K562 (cell line): ENCODE measurements around the gene UPF2. TPM values are rescaled to one million over a fixed set of nuclear protein-coding genes. Genes with fewer than 3 reads are reported as not detected.

Source experiments
- ARHGAP35 ChIP-seq: fragments of 450-650 bp; IDR thresholded peaks from 2 replicates; pipeline ENCODE4 v1.6.1; 2018; ENCODE audit not compliant: partially characterized antibody
- BRF1 ChIP-seq: IDR thresholded peaks from 3 replicates; pipeline ENCODE4 v1.6.1; 2011; ENCODE audit warnings: borderline replicate concordance, mild to moderate bottlenecking; ENCODE audit not compliant: insufficient read length; ENCODE audit errors: extremely low read depth
- CBX8 ChIP-seq: fragments of 200-600 bp; sonication (generic); IDR thresholded peaks from 2 replicates; pipeline ENCODE4 v1.6.1; 2012; ENCODE audit warnings: borderline replicate concordance, mixed run types, low read depth, mild to moderate bottlenecking, moderate library complexity, mixed read lengths, low read length, control low read depth, inconsistent platforms; ENCODE audit not compliant: poor library complexity, severe bottlenecking; ENCODE audit errors: extremely low read depth
- CSDE1 ChIP-seq, 2 experiments: fragments of 450-650 bp; IDR thresholded peaks; 2 replicates each; pipeline ENCODE4 v1.6.1; 2016; ENCODE audit warnings: mild to moderate bottlenecking in 1 of 2
- CTBP1 ChIP-seq: fragments of 450-650 bp; IDR thresholded peaks from 2 replicates; pipeline ENCODE4 v1.6.1; 2016; ENCODE audit warnings: borderline replicate concordance
- DPF2 ChIP-seq: fragments of 450-650 bp; IDR thresholded peaks from 2 replicates; pipeline ENCODE4 v1.6.1; 2016
- FOXA3 ChIP-seq, 2 experiments: fragments of 450-650 bp in 1 of 2; sonication (generic) in 1 of 2; formaldehyde crosslinking; IDR thresholded peaks in 1 of 2; conservative IDR thresholded peaks in 1 of 2; 2 replicates each; pipeline versions ENCODE4 v1.4.0 to v1.8.0; 2020 to 2022; ENCODE audit warnings: mild to moderate bottlenecking in 2 of 2, missing genetic modification reagents in 1 of 2
- ILF3 ChIP-seq: fragments of 450-650 bp; IDR thresholded peaks from 2 replicates; pipeline ENCODE4 v1.6.1; 2018; ENCODE audit warnings: antibody characterized with exemption, mild to moderate bottlenecking, moderate library complexity, borderline replicate concordance
- KLF10 ChIP-seq: fragments of 250-450 bp; sonication (Bioruptor Pico); IDR thresholded peaks from 2 replicates; pipeline ENCODE4 v1.6.1; 2021; ENCODE audit warnings: matching md5 sums
- KLF16 ChIP-seq: IDR thresholded peaks from 2 replicates; pipeline ENCODE4 v1.6.1; 2016; ENCODE audit warnings: antibody characterized with exemption
- MBD2 ChIP-seq: sonication (generic); IDR thresholded peaks from 2 replicates; pipeline ENCODE4 v1.6.1; 2016; ENCODE audit warnings: low read depth, borderline replicate concordance
- RB1 ChIP-seq: fragments of 450-650 bp; IDR thresholded peaks from 2 replicates; pipeline ENCODE4 v1.6.1; 2017; ENCODE audit warnings: low read depth, mild to moderate bottlenecking
- RBM25 ChIP-seq: fragments of 200-400 bp; formaldehyde crosslinking; IDR thresholded peaks from 2 replicates; pipeline ENCODE4 v1.6.1; 2018; ENCODE audit warnings: low read length, low read depth, moderate library complexity; ENCODE audit not compliant: severe bottlenecking
- SLC30A9 ChIP-seq: fragments of 250-450 bp; sonication (Bioruptor Pico); IDR thresholded peaks from 2 replicates; pipeline ENCODE4 v1.8.0; 2022; ENCODE audit warnings: mild to moderate bottlenecking, moderate library complexity
- SMARCA4 ChIP-seq: fragments of 450-650 bp; IDR thresholded peaks from 2 replicates; pipeline ENCODE4 v1.6.1; 2016
- SMARCB1 ChIP-seq: IDR thresholded peaks from 2 replicates; pipeline ENCODE4 v1.6.1; 2011; ENCODE audit warnings: improper control_type of control experiment, low read depth; ENCODE audit not compliant: insufficient read length
- STAT5A ChIP-seq: IDR thresholded peaks from 2 replicates; pipeline ENCODE4 v1.6.1; 2012; ENCODE audit warnings: low read length, inconsistent platforms, borderline replicate concordance
- TEAD1 ChIP-seq, 2 experiments: fragments of 450-650 bp in 1 of 2; sonication (generic) in 1 of 2; formaldehyde crosslinking; IDR thresholded peaks; 2 replicates each; pipeline versions ENCODE4 v1.4.0 to v1.8.0; 2020 to 2022; ENCODE audit warnings: mild to moderate bottlenecking in 2 of 2, missing genetic modification reagents in 1 of 2
- ZKSCAN8 ChIP-seq: fragments of 200-800 bp; sonication (Bioruptor generic); IDR thresholded peaks from 2 replicates; pipeline ENCODE4 v1.6.1; 2016; ENCODE audit warnings: missing genetic modification characterization, missing compliant biosample characterization
- ZNF121 ChIP-seq: sonication (generic); formaldehyde crosslinking; conservative IDR thresholded peaks from 2 replicates; pipeline ENCODE4 v1.8.0; 2022; ENCODE audit warnings: missing genetic modification reagents
- ZNF239 ChIP-seq: fragments of 250-450 bp; sonication (Bioruptor Pico); IDR thresholded peaks from 2 replicates; pipeline ENCODE4 v1.4.0; 2020; ENCODE audit warnings: mild to moderate bottlenecking
- polyA plus RNA-seq, 8 experiments: library from polyadenylated mRNA; depleted of rRNA in 4 of 8; stranded (reverse) in 5 of 8; unstranded in 3 of 8; fragments of >200 nt; fragmentation: Nextera tagmentation in 2 of 8; fragmentation: Illumina TruSeq in 1 of 8; extraction: Ambion mirVana in 2 of 8; extraction: Trizol in 1 of 8; gene quantifications; 2 replicates each; pipeline versions ENCODE4 v1.2.1 to v1.2.3, GENCODE V29; 2011 to 2014; ENCODE audit warnings: inconsistent platforms in 1 of 8, missing spikeins in 1 of 8
- total RNA-seq, 7 experiments: library from RNA; depleted of rRNA in 6 of 7; stranded (reverse); fragments of >200 nt in 6 of 7; fragmentation: Illumina TruSeq in 2 of 7; extraction: Trizol in 2 of 7; gene quantifications; 2 replicates each; pipeline versions ENCODE4 v1.2.1 to v1.2.3, GENCODE V29; 2011 to 2021; ENCODE audit warnings: low replicate concordance in 1 of 7
- TF ChIP-seq, protein P1 (sequence below): fragments of 250-450 bp; sonication (Bioruptor Pico); IDR thresholded peaks from 2 replicates; pipeline ENCODE4 v1.5.0; 2022; ENCODE audit warnings: mild to moderate bottlenecking
- TF ChIP-seq, protein P2 (sequence below): sonication (generic); formaldehyde crosslinking; IDR thresholded peaks from 2 replicates; pipeline ENCODE4 v1.8.1; 2023; ENCODE audit warnings: mild to moderate bottlenecking, missing genetic modification reagents
- TF ChIP-seq, protein P3 (sequence below): fragments of 450-650 bp; IDR thresholded peaks from one replicate; pipeline ENCODE4 v1.6.1; 2018; ENCODE audit warnings: mild to moderate bottlenecking, moderate library complexity; ENCODE audit not compliant: partially characterized antibody
- TF ChIP-seq, protein P4 (sequence below): fragments of 250-450 bp; sonication (Bioruptor Pico); IDR thresholded peaks from 2 replicates; pipeline ENCODE4 v1.8.0; 2021; ENCODE audit warnings: moderate library complexity, mild to moderate bottlenecking, inconsistent platforms

Gene UPF2
- total and polyA plus RNA-seq, 9 of the 15 experiments (the other 6 are each of a cell fraction or from before 2014, with no cell fraction given), result 13.9 to 37.7 (median 23.7) TPM

DNA sequence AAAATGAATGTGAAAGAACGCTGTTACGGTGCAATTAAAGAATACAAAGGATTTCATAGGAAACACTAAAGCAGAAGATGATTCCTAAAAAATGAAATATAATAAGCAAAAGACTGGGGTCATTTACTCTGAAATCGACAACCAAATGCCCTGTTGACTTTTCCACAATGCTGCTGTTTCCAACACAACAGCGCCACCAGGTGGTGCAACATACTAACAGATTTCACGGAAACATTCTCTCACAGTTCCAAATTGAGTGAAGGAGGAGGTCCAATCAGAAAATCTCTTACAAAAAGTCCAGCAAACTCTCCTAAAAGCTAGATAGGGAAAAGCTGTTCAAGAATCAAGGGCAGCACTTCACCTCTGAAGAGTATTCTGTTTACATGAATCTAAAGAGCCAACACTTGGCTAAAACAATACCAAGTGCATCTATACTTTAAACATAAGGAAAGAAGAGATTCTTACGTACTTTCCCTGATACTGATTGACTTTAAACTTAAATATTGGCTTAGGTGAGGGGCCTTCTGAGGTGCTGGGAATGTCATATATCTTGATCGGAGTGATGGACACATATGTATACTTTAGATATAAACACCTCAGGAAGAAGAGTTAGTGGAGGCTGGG is 55.9 kb downstream of the UPF2 start (continued):
- TF ChIP-seq, protein P1, sequence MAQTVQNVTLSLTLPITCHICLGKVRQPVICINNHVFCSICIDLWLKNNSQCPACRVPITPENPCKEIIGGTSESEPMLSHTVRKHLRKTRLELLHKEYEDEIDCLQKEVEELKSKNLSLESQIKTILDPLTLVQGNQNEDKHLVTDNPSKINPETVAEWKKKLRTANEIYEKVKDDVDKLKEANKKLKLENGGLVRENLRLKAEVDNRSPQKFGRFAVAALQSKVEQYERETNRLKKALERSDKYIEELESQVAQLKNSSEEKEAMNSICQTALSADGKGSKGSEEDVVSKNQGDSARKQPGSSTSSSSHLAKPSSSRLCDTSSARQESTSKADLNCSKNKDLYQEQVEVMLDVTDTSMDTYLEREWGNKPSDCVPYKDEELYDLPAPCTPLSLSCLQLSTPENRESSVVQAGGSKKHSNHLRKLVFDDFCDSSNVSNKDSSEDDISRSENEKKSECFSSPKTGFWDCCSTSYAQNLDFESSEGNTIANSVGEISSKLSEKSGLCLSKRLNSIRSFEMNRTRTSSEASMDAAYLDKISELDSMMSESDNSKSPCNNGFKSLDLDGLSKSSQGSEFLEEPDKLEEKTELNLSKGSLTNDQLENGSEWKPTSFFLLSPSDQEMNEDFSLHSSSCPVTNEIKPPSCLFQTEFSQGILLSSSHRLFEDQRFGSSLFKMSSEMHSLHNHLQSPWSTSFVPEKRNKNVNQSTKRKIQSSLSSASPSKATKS, result no peak
- TF ChIP-seq RB1, result peak; percentile 67; the same call in 1 of the 2 replicates
- TF ChIP-seq ZNF239 (CRISPR knock-in tag), result no peak
- no peak for TF ChIP-seq ILF3
- peak; percentile 86 to 92 for TF ChIP-seq FOXA3 (CRISPR knock-in tag; conservative IDR thresholded peaks at IDR 0.05 in 1 of 2, IDR thresholded peaks at IDR 0.05 in 1 of 2)
- TF ChIP-seq ARHGAP35, result no peak
- TF ChIP-seq, protein P2, sequence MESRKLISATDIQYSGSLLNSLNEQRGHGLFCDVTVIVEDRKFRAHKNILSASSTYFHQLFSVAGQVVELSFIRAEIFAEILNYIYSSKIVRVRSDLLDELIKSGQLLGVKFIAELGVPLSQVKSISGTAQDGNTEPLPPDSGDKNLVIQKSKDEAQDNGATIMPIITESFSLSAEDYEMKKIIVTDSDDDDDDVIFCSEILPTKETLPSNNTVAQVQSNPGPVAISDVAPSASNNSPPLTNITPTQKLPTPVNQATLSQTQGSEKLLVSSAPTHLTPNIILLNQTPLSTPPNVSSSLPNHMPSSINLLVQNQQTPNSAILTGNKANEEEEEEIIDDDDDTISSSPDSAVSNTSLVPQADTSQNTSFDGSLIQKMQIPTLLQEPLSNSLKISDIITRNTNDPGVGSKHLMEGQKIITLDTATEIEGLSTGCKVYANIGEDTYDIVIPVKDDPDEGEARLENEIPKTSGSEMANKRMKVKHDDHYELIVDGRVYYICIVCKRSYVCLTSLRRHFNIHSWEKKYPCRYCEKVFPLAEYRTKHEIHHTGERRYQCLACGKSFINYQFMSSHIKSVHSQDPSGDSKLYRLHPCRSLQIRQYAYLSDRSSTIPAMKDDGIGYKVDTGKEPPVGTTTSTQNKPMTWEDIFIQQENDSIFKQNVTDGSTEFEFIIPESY (CRISPR knock-in tag), result peak; percentile 30; the same call in 1 of the 2 replicates
- no peak for TF ChIP-seq STAT5A
- TF ChIP-seq RBM25, result peak; percentile 7
- TF ChIP-seq, protein P3, sequence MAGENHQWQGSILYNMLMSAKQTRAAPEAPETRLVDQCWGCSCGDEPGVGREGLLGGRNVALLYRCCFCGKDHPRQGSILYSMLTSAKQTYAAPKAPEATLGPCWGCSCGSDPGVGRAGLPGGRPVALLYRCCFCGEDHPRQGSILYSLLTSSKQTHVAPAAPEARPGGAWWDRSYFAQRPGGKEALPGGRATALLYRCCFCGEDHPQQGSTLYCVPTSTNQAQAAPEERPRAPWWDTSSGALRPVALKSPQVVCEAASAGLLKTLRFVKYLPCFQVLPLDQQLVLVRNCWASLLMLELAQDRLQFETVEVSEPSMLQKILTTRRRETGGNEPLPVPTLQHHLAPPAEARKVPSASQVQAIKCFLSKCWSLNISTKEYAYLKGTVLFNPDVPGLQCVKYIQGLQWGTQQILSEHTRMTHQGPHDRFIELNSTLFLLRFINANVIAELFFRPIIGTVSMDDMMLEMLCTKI, result no peak
- TF ChIP-seq SMARCA4, result no peak
- TF ChIP-seq BRF1, result no peak
- TF ChIP-seq CBX8, result no peak
- 0 out of 2 replicates have a peak, but pooled peaks have one; percentile 5 for TF ChIP-seq KLF16
- TF ChIP-seq CTBP1, result no peak
- TF ChIP-seq DPF2, result no peak
- TF ChIP-seq CSDE1 (IDR thresholded peaks at IDR 0.05), result no peak
- TF ChIP-seq TEAD1 (CRISPR knock-in tag; IDR thresholded peaks at IDR 0.05), result no peak
- no peak for TF ChIP-seq SMARCB1
- TF ChIP-seq KLF10 (CRISPR knock-in tag), result no peak
- no peak for TF ChIP-seq MBD2
- TF ChIP-seq ZKSCAN8 (CRISPR knock-in tag), result no peak
- no peak for TF ChIP-seq ZNF121 (CRISPR knock-in tag)
- TF ChIP-seq, protein P4, sequence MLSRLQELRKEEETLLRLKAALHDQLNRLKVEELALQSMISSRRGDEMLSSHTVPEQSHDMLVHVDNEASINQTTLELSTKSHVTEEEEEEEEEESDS (CRISPR knock-in tag), result no peak
- no peak for TF ChIP-seq SLC30A9 (CRISPR knock-in tag)
